Measurements from ENCODE around the gene BCAP31.

- TF ChIP-seq POLR2A (IDR thresholded peaks at IDR 0.05) (no peak), CTCF (IDR thresholded peaks at IDR 0.05) (no peak)
These were observed 7.6 kb upstream of the BCAP31 start for GRCh38 chrX:153731845-153732215.
